Astrocyte of the cerebellum (primary cell): ENCODE measurements around the gene IFNA10.
"Not testable (repeated sequence)": the region's sequence is repeated elsewhere in the genome, so short reads cannot be mapped to it uniquely, and the experiment has no call there.

ENCODE experiments used
- DNase-seq: peaks from one replicate; pipeline ENCODE4 v3.0.0-alpha.2; 2011; ENCODE audit warnings: low read depth
- H3K4me3 ChIP-seq: 2 replicates; pipeline ENCODE4 v1.5.1; 2011; ENCODE audit warnings: mild to moderate bottlenecking, low read depth, low read length, moderate library complexity
- CTCF ChIP-seq: IDR thresholded peaks from 2 replicates; pipeline ENCODE4 v1.5.1; 2012; ENCODE audit warnings: low read length, low read depth, moderate library complexity, mild to moderate bottlenecking; ENCODE audit errors: missing control alignments
- in situ Hi-C: cut with HindIII; loops from 2 replicates; pipeline ENCODE4 v1.10.0; 2017; ENCODE audit warnings: low sequenced_read_pairs

The IFNA10 gene

GRCh38 chr9:21235468-21236359 lies 28.8 kb upstream of the IFNA10 start:
- peak; percentile 9 for DNase-seq
- peak; percentile 65 for TF ChIP-seq CTCF
- in situ Hi-C loops, H3K4me3 ChIP-seq: not testable (repeated sequence)

GRCh38 chr9:21234153-21234687 lies 27.3 kb upstream of the IFNA10 start:
- in situ Hi-C loops: no loop called here
- no peak for TF ChIP-seq CTCF
- no peak overlapping the region for H3K4me3 ChIP-seq
- no peak for DNase-seq

GRCh38 chr9:21233258-21233657 lies 26.3 kb upstream of the IFNA10 start:
- DNase-seq: no peak
- no peak overlapping the region for H3K4me3 ChIP-seq
- in situ Hi-C loops: no loop called here
- no peak for TF ChIP-seq CTCF

GRCh38 chr9:21228122-21228521 lies 21.2 kb upstream of the IFNA10 start, which contains the start of gene IFNA17:
IFNA17 (minus strand) TSS chr9:21228222; CDS start chr9:21228173, 49 bp downstream.
- TF ChIP-seq CTCF: no peak
- no peak for DNase-seq
- no peak within 1 kb of the TSS for H3K4me3 ChIP-seq
- in situ Hi-C loops: no loop called here

GRCh38 chr9:21217211-21217610 lies 10.3 kb upstream of the IFNA10 start, which contains the start of gene IFNA16:
IFNA16 (minus strand) TSS chr9:21217311; CDS start chr9:21217305, 6 bp downstream.
- in situ Hi-C loops, DNase-seq, H3K4me3 ChIP-seq: not testable (repeated sequence)

- DNase-seq, H3K4me3 ChIP-seq, in situ Hi-C loops: not testable (repeated sequence)
- peak; percentile 50 for TF ChIP-seq CTCF
Measured at GRCh38 chr9:21213411-21214326, 6.7 kb upstream of the IFNA10 start.

- in situ Hi-C loops, H3K4me3 ChIP-seq, DNase-seq: not testable (repeated sequence)
Measured at GRCh38 chr9:21212160-21212559, 5.2 kb upstream of the IFNA10 start.

- DNase-seq, H3K4me3 ChIP-seq, in situ Hi-C loops: not testable (repeated sequence)
Measured at GRCh38 chr9:21210782-21211181, 3.8 kb upstream of the IFNA10 start.
